HG02981 (cell line): Measurements from ENCODE around the gene REC8.
"Not testable (repeated sequence)": the region's sequence is repeated elsewhere in the genome, so short reads cannot be mapped to it uniquely, and the experiment has no call there.

ENCODE experiments used
- ATAC-seq: cut with Tn5 transposase; IDR thresholded peaks from one replicate; pipeline ENCODE4 v1.9.1; 2021; ENCODE audit warnings: mild to moderate bottlenecking, moderate library complexity; ENCODE audit not compliant: unreplicated experiment

Gene REC8

DNA sequence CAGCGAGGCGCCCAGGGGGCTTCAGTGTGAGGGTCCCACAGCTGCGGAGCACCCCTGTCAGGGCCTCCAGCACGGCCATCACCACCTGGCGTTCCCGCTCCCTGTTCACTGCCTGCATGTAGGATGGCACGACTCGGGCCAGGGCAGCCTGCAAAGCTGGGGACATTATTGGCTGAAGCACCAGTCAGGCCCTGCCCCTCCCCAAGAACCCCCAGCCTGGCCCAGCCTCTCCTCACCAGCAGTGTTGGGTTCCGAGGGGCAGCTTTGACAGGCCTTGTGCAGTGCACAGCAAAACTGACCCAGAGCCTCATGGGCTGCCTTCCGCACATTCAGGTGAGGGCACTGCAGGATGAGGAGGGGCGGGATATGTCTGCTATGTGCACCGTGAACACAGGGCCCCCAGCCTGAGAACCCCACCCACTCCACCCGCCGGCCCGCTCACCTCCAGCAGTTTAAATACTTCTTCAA, 11.2 kb downstream of the REC8 start:
- no peak for ATAC-seq

DNA sequence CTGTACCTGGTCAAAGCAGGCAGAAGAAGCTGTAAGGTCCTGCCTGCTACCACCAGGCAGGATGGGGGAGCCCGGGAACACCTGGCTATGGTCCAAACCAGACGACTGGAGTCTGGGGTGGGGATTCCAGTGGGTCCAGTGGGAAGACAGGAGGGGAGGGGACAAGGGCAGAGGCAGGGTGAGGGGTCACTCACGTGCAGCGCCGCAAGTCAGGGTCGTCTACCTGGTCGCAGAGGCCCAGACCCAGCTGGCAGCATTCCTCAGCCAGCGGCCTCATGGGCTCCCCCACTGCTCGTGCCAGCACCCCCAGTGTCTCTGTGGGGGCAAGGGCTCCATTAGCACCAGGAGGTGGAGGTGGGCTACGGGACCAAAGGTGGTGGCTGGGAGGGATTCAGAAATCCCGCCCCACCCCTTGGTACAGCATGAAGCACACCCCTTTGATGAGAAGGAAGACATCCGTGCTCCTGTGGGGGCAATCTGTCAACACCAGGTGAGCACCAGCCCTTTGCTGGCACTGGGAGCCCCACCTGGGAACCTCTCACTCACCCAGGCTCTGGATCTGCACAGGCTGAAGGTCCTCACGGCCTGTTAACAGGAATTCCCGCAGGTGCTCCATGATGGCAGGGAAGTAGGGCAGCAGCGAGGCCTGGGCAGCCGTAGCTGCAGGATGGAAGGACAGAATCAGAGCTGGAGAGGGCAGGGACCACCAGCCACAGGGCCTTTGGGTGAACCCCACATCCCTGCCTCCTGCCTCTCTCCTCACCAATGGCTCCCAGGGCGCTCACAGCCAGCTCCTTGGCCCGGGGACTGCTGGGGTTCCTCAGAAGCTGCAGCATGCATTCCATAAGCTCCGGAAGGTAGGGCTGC, 12.5 kb downstream of the REC8 start:
- no peak for ATAC-seq

DNA sequence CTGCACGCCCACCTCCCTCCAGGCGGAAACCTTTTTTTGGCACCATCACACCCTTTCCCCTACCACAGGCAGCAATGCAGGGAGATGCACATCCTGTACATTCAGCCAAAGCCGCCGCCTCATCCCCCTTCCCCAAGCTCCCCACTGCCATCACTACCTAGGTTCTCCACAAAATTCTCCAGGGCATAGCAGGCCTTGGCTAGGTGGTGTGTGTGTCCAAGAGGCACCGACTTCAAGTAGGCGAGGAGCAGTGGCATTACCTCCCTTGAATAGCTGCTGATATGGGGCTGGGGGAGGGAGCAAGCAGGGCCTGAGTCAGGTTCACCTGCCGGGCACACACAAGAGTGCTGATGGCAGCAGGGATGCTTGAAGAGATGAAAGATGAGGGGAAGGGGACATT, 13.1 kb downstream of the REC8 start:
- ATAC-seq, result no peak

DNA sequence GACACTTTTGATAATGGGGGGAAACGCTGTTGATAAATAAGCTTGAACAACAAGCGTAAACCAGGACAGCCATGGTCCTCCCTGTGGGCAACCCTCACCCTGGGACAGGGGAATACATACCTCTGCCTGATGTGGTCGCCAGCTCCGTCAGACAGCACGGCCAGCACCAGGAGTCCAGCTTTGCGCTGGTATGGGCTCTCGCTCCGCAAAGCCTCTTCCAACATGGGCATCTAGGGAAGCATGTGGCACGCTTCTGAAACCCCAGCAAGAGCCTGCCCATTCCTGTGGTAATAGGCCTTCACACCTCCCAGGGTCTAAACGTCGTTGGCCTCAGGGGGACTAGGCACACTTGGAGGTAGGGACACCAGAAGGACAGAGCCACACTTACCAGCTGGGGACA, 13.9 kb downstream of the REC8 start:
- ATAC-seq, result no peak

DNA sequence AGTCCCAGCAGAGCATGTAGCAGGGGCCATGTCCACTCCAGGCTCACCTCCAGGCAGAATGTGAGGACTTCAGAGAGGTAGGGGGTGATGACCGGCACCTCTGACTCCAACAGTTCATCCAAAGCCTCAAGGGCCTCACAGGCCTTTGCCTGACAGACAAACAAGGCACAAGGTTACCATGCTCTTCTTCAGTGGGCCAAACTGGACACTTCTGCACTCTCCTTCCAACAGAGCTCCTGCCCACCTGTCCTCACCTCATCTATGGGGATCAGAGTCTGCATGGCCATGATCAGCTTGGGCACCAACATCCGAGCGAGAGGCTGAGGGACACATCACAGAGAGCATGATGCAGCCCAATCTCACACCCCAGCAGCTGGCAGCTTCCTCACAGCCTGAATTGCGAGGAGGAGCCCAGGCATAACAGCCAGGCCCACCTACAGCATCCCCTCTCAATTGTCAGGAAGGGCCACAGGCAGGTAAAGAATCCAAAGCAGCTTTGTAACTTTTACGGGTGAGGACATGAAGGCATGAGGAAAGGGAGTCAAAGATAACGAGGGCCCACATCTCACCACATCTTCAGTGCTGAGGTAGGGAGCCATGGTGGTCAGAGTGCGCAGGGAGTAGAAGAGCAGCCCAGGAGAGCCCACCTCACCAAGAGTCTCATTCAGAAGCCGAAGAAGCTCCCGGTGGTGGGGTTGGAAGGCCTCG, 15.1 kb downstream of the REC8 start:
- no peak for ATAC-seq

DNA sequence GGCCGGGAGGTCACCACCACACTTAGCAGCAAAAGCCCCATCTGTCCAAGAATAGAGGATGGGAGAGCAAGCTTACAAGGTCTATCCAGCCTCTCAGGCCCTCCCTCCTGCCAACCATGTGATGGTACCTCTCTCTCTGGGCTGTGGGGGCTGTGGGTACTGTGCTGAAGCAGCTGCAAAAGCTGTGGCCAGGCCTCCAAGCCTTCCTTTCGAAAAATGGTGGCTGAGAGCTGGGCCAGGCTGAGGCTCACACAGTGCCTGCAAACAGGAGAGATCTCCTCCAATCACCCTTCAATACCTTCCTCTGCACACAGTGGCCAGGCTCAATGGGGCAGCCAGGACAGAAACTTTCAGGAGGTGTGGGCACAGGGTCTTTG, 15.6 kb downstream of the REC8 start:
- no peak for ATAC-seq

DNA sequence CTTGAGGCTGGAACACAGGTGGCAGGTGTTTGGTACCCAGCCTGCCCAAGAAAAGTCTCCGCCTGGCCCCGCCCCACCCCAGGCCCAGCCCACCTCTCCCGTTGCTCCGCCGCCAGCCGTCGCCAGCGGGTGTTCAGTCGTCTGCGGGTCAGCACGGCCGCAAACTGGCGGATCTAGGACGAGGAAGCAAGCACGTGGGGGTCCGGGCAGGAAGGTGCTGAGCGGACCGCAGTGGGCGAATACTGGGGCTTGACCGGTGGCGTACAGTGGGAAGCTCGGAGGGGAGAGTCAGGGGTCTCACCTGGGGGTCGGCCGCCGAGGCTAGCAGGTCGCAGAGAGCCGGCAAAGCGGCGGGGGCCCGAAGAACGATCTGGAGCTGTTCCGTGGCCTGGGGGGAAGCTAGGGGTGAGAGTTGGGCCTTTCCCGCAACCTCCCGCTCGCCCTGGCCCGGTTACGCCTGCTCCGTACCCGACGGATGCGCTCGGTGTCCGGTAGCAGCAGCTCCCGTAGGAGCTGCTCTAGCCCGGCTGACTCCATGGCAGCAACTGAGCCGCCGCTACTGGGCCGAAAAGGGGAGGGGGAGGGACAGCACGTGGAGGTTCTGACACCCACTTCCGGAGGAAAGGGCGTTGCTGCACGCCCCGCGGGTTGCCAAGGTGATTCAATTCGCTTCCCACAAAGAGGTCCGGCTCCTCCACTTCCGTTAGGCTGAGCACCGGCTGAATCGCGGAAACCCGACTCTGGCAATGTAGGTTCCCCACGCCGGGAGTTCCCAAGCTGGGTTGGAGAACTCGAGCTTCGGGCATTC, 16.6 kb downstream of the REC8 start, which contains the start of gene IPO4:
Gene IPO4, minus strand, starts transcription at position 566 of the 808 bp plus-strand sequence. Its CDS starts 29 bp downstream, at position 537.
- ATAC-seq, result peak; percentile 87

DNA sequence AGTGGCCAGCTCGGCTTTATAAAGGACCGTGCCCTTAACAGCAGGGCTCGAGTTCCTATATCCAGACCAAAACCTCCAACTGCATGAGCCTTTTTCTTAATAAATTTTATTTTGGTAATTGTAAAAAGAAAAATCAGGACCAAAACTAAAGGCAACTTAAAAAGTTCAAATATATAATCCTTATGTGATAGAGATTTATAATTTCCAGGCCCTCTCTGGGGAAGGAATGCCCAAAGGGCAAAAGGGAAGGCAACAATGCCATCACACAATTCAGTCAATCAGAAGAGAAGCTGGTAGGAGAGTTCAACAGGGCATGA, 17.1 kb downstream of the REC8 start:
- no peak for ATAC-seq

DNA sequence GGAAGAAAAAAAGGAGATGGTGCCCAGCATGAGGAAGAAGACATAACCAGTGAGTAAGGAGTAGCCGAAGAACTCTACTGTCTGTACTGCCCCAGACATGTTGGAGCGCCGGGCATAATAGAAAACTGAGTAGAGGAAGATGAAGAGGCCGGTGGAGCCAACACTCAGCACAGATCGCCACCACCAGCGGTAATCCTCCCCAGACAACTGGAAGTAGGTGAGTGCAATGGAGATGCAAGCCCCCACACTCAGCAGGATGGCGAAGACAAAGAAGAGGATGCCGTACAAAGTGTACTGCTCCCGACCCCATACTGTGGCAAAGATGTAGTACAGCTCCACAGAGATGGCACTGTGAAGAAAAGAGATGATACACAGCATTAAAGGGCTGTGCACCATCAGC, 17.6 kb downstream of the REC8 start:
- ATAC-seq, result no peak

DNA sequence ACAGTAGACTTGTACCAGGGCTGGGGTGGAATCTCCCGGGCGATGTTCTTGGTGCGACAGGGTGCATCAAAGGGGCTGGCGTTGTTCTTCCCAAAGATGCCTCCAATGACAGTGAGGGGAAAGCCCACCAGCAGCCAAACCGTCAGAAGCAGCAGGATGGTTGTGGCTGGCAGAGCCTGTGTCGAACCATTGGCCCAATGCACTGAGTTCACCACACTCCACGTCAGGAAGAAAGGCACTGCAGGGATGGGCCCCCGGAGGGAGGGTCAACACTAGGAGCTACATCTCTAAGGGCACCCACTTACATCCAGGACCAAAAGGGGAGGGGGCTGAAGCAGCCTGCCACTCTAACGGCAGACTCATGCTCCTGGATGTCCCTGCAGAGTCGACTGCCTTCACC, 18.5 kb downstream of the REC8 start:
- no peak for ATAC-seq

DNA sequence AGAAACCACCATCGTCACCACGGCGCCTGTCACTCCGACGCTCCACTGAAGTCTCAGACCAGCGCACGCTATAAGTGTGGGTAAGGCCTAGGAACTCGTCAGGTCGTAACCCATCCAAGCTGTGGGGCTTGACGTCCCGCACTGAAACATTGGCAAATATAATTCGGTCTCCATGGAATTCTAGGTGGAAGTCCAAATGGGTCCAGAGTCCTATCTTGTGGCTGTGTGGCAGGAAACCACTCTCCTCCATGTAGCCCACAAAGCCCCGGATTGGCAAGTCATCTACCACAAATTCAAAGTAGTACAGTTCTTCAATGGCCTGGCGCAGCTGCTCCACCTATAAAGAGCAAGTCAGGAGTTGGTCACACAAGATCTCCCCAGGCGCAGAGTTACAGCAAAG, 21.1 kb downstream of the REC8 start:
- no peak for ATAC-seq

DNA sequence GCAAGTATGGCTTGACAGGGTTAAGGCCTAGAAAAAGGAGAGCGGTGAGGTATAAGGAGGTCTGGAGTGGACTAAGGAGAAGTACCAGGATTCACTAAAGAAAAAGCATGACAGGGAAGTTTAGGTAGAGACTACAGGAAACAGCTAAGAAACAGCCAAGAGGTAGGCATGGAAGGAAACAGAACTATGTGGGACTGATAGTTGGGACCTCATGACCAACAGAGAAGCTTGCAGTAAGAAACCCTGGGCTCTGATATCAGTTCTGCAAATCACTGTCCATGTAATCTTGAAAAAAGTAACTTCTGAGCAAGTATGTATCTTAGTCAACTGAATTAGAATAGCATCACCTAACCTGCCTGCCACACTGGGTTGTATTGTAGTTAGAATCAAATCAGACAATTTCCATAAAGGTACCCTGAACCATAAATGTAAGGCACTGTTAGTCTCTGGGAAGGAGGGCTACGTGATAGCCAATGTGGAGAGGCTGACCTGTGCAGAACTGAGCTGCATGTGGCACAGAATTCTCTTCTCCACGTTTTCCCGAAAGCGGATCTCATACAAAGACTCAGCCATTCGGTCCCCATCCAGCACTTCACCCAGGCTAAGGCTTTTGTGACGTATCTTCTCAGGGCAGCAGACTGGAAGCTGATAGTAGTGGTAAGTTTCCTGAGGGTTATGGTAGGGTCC, 22.4 kb downstream of the REC8 start:
- no peak for ATAC-seq

DNA sequence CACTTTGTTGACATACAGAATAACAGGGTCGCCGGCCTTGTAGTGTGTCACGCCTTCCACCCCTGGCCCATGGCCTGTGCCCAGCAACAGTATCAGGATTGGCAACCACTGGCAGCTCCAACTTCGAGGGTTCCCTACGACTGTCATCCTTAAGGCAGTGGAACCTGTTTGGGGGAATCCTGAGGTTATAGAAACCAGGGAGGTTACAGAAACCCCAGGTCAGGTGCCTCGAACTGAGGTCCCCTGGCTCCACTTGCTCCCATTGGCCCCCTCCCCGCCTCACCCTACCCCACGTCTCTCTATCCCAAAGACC, 22.9 kb downstream of the REC8 start:
- no peak for ATAC-seq

DNA sequence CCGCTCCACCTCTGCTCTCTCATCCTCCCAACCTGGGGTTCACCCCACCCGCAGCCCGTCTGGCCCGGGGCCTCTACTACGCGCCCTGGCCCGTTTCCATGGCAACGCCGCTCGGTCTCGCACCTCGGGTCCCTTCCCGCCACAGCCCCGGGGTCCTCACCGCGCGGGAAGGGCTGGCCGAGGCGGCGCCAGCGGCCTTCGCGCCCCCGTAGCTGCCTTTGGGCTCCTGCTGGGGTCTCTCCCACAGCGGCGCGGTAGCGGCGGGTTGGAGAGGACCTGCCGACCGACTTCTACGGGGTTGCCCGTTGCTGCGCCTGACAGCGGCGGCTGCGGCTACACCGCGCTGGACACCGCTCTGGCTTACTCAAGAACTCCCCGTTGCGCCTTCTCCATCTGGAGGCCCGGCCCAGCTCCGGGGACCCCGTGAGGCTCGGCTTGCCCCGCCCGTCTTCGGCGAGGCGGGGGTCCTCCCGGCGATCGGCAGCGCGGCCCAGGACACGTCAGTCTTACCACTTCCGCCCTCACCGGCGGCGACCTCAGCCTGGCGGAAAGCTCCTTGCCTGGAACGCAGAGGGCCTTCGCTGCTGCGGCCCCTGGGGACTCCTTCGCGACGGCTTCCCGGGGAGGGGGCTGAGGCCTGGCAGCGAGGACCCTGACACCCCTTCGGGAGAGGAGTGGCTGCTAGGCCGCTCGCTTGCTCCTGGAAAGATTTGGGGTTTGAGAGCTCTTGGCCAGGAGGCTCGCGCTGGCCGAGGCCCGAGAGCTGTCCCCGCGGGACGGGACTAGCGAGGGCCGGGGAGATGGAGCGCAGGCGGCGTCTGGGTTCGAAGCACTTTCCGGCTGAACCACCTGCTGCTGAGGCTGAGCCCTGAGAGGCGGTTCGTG, 23.5 kb downstream of the REC8 start, which contains the start of gene TM9SF1:
Gene TM9SF1, minus strand, starts transcription at position 256 of the 885 bp plus-strand sequence. CDS start 422 bp downstream, outside the sequence.
- ATAC-seq, result peak; percentile 86

DNA sequence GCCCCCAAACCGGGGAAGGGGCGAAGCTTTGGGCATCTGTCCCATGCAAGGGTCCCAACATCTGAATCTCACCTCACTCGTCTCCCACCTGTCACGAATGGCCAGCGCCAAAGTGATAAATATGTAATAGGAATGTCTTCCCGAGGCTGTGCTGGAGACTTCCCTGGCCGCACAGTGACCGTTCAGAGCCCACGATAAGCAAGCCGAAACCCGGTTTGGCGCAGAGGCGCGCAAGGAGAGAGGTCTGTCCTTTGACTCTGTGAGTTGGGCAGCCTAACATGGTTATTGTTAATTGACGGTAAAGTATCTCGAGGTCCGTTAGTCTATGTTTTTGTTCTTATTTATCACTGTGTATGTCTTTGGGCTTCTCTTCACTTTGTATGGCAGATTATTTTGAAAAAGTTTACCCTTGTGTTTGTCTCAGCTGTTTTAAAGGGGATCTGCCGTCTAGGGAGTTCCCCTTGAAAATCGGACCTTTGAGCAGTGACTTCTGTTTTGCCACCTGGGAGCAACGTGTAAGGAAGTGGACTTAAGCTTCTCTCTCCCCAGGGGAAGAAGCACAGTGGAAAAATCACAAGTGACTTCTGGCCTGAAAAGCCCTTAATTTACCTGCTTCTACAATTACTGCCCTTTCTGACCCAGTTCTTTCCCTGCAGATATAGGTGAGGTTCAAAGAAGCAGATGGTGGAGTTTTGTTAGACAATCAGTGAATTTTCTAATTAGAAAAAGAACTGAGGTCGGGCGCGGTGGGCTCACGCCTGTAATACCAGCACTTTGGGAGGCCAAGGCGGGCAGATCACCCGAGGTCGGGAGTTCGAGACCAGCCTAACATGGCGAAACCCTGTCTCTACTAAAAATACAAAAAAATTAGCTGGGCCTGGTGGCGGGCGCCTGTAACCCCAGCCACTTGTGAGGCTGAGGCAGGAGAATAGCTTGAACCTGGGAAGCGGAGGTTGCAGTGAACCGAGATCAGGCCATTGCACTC, 24.5 kb downstream of the REC8 start:
- ATAC-seq, result no peak

DNA sequence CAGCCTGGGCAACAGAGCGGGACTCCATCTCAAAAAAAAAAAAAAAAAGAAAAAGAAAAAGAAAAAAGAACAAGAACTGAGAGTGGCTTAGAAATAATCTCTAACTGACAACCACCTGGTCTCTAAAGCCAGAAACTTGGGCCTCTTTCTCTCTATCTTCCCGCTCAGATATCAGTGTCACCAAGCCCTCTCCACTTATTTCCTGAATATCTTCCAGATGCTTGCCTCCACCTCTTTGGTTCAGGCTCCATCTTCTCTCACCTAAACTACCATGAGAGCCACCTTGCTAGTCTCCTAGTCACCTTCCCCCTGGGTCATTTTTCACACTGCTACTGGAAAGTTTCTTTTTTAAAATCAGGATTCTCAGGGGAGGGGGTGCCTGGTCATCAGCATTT, 25.2 kb downstream of the REC8 start:
- no peak for ATAC-seq

DNA sequence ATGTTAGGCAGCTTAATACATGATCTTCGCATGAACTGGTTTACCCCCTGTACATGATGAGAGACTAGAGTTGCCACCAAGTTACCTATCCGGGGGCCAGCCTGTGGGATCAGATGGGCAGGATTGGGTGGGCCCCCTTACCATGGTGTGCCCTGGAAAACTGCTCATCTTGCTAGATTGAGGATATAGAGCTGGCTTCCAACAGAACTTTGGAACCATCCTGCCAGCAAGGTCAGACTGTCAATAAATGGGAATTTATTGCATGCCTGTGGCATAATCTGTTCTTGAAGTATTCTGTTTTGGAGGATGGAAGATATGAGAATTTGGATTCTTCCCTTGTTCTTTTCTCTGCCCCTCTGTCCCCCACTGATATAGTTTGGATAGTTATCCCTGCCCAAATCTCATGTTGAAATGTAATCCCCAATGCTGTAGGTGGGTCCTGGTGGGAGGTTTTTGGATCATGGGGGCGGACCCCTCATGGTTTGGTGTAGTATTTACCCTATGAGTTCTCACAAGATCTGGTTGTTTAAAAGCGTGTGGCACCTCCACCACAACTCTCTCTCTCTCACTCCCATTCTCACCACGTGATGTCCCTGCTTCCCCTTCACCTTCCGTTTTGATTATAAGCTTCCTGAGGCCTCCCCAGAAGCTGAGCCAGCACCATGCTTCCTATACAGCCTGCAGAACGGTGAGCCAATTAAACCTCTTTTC, 27.1 kb downstream of the REC8 start:
- ATAC-seq, result no peak

DNA sequence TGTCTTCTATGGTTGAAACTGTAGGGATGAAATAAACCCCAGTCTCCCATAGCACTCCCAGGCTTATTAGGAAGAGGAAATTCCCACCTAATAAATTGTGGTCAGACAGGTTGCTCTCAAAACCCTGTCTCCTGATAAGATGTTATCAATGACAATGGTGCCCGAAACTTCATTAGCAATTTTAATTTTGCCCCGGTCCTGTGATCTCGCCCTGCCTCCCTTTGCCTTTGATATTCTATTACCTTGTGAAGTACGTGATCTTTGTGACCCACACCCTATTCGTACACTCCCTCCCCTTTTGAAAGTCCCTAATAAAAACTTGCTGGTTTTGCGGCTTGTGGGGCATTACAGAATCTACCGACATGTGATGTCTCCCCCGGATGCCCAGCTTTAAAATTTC, 30.7 kb downstream of the REC8 start:
- ATAC-seq, result not testable (repeated sequence)
